NCI-H2196 (cell line): ENCODE results near the gene CYP1B1.

Source experiments
- DNase-seq: peaks from one replicate; lab custom pipeline; 2025; ENCODE audit not compliant: unreplicated experiment; lab: John Stamatoyannopoulos, UW

The CYP1B1 gene

GRCh38 chr2:38076710-38077430 lies 919 bp upstream of the CYP1B1 start:
- no peak for DNase-seq

DNA sequence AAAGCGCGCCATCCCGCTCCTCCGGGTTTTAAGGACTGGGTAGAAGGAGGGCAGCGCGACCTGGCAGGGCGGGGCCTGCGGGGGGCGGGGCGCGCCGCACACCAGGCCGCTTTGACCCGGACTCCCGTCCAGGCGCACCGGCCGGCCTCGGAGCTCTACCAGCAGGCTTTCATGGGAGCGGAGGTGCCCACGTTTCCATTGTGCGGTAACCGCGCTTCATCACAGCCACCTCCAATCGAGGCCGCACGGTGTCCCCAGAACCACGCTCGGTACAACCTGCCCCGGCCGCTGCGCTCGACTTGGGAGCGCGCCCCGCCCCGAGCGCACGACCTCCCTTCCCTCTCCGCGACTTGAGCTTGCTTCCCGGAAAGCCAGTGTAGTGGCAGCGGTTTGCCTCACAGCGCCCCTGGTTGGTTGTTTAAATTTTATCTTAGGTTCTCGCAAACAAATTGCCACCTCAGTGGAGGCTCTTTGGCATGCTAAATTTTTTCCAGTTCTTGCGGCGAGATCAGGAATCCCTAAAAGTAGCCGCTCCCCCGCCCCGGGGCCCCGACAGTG lies 280 bp upstream of the CYP1B1 start:
- no peak for DNase-seq

DNA sequence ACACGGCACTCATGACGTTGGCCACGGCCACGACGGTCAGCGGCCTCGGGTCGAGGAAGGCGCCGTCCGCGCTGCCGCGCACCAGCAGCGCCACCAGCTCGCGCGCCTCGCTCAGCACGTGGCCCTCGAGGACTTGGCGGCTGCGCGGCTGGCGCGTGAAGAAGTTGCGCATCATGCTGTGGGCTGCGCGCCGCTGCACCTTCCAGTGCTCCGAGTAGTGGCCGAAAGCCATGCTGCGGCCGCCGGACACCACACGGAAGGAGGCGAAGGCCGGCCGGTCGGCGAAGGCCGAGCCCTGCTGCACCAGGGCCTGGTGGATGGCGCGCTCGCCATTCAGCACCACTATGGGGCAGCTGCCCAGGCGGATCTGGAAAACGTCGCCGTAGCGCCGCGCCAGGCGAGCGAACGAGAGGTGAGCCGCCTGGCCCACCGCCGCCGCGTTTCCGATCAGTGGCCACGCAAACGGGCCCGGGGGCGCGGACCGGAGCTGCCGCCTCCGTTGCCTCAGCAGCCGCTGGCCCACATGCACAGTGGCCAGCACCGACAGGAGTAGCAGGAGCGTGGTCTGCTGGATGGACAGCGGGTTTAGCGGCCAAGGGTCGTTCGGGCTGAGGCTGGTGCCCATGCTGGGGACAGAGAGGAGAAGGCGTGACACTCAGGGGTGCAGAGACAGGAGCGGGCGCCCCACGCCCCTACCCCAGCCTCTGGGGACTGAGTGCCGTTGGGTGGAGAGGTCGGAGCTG lies 1.0 kb downstream of the CYP1B1 start:
- no peak for DNase-seq

- DNase-seq, result no peak
Measured at GRCh38 chr2:38074058-38074763, 1.7 kb downstream of the CYP1B1 start.

- DNase-seq, result no peak
Measured at GRCh38 chr2:38073211-38074057, 2.5 kb downstream of the CYP1B1 start.

- no peak for DNase-seq
Measured at GRCh38 chr2:38070438-38070837, 5.5 kb downstream of the CYP1B1 start.

DNA sequence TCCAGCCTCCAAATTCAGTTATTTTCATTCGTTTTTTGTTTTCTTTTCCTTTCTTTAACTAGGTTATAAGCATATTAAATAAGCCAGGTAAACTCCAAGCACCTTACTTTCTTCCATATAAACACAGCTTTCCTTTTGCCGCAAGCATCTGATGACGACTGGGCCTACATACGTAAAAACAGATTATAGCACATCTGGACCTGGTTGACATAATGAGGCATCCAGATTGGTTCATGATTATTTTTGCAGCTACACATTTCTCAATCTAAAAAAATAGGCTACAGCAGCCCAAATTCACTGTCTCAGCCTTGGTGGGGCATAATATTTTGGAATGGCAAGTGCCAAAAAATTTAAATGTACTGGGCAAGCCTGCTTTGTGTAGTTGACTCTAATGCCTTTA lies 7.7 kb downstream of the CYP1B1 start:
- DNase-seq, result no peak

DNA sequence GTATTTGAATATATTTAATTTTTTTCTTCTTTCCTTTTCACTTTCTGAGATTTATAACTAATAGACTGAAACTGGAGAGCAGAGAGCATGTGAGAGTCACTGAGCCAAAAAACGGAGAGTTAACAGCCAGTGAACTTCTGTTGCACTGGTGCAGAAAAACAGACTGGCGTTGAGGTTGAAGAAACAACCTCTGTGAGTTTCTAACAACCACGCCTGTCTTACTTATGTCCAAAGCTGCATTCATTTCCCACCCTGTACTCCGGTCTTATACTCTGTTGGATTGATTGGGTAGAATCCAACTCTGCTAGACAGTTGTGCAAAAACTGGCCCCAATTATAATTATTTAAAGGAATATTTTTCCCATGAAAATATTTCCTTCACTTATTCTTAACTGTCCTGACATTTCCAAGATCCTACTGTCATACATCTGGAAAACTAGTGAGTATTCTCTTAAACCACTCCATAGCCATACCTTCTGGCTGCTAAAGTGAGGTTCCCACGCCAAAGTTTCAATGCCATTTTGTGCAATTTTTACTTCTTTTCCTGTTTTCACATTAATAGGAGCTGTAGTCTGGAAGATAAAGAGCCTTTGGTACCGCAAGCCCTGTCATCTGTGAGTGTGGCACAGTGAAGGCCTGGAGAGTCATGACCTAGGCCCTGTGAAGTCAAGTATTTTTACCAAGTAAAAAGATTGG lies 9.4 kb downstream of the CYP1B1 start:
- no peak for DNase-seq

GRCh38 chr2:38065502-38066135 lies 10.3 kb downstream of the CYP1B1 start:
- no peak for DNase-seq

GRCh38 chr2:38064801-38065501 lies 11.0 kb downstream of the CYP1B1 start:
- DNase-seq, result no peak

GRCh38 chr2:38060236-38061018 lies 15.5 kb downstream of the CYP1B1 start:
- DNase-seq, result no peak

DNA sequence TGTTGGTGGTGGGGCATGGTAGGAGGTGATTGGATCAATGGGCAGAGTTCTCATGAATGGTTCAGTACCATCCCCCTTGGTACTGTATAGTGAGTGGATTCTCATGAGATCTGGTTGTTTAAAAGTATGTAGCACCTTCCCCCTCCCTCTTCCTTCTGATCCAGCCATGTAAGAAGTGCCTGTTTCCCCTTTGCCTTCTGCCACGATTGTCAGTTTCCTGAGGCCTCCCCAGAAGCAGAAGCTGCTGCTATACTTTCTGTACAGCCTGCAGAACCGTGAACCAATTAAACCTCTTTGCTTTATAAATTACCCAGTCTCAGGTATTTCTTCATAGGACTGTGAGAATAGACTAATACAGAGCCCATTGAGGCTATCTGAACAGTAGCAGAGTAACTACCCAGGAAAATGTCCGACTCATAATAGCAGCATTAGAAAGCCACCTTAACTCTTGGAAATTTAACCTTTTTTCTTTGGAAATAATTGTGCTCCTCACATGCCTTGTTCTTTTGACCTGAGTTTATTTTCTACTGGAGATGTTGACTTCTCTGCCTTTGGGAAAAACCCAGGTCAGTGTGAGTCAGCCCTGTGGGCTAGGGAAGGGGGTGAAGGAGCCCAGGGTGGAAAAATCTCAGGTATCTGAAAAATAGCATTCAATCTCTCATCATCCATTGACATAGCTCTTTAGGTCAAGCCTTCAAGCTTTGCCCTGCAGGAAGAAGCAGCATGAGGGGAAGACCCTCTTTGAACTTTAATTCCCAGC lies 18.1 kb downstream of the CYP1B1 start:
- no peak for DNase-seq

DNA sequence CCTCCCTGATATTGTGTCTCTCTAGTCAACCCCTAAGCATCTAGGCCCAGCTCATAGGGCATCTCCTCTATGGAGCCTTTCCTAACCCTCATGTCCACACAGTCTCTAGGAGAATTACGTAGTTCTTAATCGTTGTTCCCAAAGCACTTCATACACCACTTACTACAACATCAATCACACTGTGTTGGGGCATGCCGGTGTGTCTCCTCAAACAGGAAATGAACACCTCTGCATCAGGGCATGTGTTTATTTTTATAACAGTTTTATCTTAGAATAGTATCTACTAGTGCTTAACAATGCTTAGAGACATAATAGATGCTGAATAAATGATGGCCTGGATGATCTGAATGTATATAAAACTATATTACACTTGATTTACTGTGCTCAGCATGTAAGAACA lies 19.7 kb downstream of the CYP1B1 start:
- DNase-seq, result no peak

- DNase-seq, result no peak
Measured at GRCh38 chr2:38045811-38046210, 30.1 kb downstream of the CYP1B1 start.

- no peak for DNase-seq
Measured at GRCh38 chr2:38039121-38039910, 36.6 kb downstream of the CYP1B1 start.

DNA sequence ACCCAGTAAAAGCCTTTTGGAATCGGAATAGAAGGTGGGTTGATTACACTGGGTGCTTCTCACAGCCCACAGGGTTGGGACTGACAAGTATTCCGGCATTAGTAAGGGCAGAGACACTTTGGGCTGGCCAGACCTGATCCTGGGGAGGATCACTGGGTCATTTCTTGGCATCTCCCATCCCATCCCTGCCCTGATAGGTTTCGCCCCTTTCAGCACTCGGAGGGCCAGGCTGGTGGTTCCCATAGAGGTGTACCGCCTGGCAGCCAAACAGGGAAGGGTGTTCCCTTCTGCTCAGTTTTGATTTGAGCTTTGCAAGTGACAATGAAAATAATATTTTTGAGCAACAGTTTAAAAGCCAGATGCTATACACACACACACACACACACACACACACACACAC lies 37.3 kb downstream of the CYP1B1 start:
- DNase-seq, result no peak
